ENCODE measurements around the gene ANKRD11.
A peak's percentile ranks its signal among the peaks of the same experiment; 100 is the strongest.

The ANKRD11 gene

DNA sequence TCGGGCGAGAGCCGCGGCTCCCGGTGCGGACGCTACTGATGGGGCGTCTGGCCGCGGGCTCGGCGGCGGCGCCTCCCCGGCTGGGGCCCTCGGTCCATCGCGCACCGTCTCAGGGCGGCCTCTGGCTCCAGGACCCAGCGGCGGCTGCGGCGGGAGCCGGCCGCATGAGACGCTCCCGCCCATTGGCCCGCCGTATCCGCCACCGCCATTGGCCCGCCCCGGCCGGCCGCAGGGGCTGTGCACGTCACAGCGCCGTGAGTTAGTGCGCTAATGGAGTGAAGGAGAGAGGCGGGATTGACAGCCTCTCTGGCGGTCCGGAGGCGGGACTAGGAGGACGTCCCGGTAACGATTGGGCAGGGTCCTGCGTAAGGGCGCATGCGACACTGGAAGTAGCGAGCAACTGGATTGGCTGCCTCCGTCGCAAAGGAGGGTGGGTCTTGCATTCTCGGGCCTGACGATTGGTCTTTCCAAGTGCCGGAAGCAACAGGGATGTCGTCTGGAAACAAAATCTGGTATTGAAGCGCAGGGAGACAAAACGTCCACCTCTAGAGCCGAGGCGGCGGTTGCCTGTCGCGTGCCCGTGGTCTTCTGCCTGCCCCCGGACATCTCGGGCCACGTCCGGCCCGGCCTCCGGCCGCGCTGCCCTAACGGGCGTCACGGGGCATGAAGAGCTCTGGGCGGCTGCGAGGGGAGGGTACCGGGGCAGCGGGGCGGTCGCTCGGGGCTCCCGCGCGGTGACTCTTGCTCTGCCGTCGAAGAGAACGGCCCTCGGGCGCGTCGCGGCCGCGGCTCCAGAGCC, at the start of gene ANKRD11:
Gene ANKRD11 (minus strand): TSS at position 123 of the 799 bp plus-strand sequence. CDS start 173,542 bp downstream, outside the sequence.
- peak; percentile 100 for DNase-seq (ENCODE audit: low read depth)
- H3K4me3 ChIP-seq (ENCODE audit: low read length): peak within 1 kb of the TSS; percentile 82
- TF ChIP-seq, protein P1, sequence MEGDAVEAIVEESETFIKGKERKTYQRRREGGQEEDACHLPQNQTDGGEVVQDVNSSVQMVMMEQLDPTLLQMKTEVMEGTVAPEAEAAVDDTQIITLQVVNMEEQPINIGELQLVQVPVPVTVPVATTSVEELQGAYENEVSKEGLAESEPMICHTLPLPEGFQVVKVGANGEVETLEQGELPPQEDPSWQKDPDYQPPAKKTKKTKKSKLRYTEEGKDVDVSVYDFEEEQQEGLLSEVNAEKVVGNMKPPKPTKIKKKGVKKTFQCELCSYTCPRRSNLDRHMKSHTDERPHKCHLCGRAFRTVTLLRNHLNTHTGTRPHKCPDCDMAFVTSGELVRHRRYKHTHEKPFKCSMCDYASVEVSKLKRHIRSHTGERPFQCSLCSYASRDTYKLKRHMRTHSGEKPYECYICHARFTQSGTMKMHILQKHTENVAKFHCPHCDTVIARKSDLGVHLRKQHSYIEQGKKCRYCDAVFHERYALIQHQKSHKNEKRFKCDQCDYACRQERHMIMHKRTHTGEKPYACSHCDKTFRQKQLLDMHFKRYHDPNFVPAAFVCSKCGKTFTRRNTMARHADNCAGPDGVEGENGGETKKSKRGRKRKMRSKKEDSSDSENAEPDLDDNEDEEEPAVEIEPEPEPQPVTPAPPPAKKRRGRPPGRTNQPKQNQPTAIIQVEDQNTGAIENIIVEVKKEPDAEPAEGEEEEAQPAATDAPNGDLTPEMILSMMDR (conservative IDR thresholded peaks at IDR 0.05; ENCODE audit: low read length): no peak

DNA sequence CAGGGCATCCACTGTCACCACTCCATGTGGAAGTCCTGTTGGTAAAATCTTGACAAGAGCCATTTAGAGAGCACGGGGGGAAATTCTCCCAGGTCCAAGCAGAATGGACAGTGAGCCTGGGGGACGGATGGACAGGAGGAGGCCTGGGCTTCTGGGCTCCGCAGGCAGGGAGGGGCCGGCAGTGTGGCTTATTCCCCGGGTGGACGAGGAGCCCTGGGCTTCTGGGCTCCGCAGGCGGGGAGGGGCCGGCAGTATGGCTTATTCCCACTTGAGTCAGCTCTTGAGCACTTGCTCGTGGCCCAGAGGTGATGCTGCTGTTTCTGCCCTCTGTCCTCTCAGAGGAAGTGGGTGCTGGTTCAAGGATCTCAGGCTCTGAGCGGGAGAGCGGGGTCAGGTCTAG, 47.9 kb upstream of the ANKRD11 start:
- DNase-seq (ENCODE audit: low read depth): no peak
- no peak overlapping the region for H3K4me3 ChIP-seq (ENCODE audit: low read length)
- TF ChIP-seq, protein P1 (conservative IDR thresholded peaks at IDR 0.05; ENCODE audit: low read length): no peak

DNA sequence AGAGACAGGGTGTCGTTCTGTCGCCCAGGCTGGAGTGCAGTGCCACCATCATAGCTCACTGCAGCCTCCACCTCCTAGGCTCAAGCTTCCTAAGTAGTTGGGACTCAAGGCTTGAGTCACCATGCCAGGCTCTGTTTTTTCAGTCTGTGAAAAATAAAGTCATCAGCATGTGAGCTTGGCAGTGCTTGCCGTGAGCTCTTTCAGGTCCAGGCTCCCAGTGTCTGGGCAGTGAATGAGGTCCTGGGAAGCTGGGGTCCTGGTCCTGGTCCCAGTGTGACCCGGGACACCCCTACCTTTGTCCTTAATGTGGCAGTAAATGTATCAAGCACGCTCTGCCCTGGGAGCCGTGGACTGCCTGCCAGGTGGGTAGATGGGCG, 47.2 kb upstream of the ANKRD11 start:
- TF ChIP-seq, protein P1 (conservative IDR thresholded peaks at IDR 0.05; ENCODE audit: low read length): no peak
- no peak for DNase-seq (ENCODE audit: low read depth)
- no peak overlapping the region for H3K4me3 ChIP-seq (ENCODE audit: low read length)

DNA sequence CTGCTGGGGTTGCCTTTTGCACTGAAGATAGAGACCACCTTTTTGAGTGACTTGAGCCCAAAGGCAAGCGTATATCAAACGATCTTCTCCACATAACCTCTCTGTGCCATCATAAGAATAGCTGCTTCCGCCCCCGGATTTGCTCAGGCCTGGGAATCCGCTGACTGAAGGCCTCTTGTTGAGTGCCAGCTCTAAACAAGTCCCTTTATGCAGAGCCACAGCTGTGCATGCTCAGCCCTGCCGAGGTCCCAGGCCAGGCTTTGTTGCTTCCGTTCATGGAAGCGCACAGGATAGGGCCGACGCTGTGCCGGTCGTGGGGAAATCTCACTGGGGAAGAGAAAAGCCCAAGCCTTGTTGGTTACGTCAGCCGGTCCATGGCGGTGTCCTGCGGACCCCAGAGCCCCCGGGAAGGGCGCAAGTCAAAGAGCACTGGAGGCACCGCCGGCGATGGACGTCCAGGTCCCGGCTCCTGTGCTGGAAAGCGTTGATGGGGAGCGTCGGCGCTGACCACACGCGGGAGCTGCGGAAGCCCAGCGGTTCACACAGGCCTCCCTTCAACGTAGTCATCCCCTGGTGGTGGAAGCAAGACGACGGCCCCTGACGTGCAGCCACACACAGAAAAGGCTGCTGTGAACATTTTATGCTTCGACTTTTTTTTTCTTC, 46.7 kb upstream of the ANKRD11 start:
- no peak overlapping the region for H3K4me3 ChIP-seq (ENCODE audit: low read length)
- peak; percentile 3 for DNase-seq (ENCODE audit: low read depth)
- TF ChIP-seq, protein P1 (conservative IDR thresholded peaks at IDR 0.05; ENCODE audit: low read length): no peak

DNA sequence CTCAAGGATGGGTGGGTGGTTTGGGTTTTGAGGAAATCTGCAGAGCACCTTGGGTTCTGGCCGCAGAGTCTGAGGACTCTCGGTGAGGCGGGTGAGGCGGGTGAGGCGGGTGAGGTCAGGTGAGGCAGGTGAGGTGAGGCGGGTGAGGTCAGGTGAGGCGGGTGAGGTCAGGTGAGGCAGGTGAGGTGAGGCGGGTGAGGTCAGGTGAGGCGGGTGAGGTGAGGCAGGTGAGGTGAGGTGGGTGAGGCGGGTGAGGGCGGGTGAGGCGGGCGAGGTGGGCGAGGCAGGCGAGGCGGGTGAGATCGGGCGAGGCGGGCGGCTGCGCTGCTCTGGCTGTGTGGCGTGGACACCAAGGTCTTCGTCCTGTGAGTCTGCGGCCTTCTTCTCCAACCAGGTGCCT, 46.0 kb upstream of the ANKRD11 start:
- H3K4me3 ChIP-seq (ENCODE audit: low read length): no peak overlapping the region
- TF ChIP-seq, protein P1 (conservative IDR thresholded peaks at IDR 0.05; ENCODE audit: low read length): no peak
- no peak for DNase-seq (ENCODE audit: low read depth)

DNA sequence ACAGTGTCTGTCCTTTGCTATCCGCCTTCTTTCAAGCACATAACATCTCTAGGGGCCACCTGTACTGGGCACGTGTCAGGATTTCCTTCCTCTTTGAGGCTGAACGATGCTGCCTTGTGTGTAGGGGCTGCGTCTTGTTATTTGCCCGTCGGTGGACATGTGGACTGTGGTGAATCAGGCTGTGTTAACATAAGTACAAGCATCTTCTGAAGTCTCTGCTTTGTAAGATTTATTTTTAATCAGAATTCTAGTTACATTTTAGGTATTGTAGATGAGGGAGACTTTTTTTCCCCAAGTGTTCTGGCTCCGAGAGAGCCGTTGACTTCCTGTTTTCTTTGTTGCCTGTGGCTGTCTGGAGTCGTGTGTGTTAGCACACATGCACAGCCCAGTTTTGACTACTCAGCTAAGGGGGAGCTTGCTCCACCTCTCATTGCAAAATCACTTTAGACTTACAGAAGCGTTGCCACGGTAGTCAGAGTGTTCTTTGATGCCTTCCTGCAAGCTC, 43.9 kb upstream of the ANKRD11 start:
- DNase-seq (ENCODE audit: low read depth): peak; percentile 42
- TF ChIP-seq, protein P1 (conservative IDR thresholded peaks at IDR 0.05; ENCODE audit: low read length): no peak
- no peak overlapping the region for H3K4me3 ChIP-seq (ENCODE audit: low read length)
